GM19438 (cell line): ENCODE data around the gene MARCHF3.
"Not testable (repeated sequence)": the region's sequence is repeated elsewhere in the genome, so short reads cannot be mapped to it uniquely, and the experiment has no call there.

Source experiments
- ATAC-seq: cut with Tn5 transposase; IDR thresholded peaks from one replicate; pipeline ENCODE4 v1.9.1; 2021; ENCODE audit warnings: low read depth; ENCODE audit not compliant: unreplicated experiment

Gene MARCHF3

GRCh38 chr5:127014573-127014972, 15.8 kb downstream of the MARCHF3 start:
- peak; percentile 42 for ATAC-seq

- ATAC-seq, result no peak
Observed at GRCh38 chr5:127013407-127013806, 17.0 kb downstream of the MARCHF3 start.

DNA sequence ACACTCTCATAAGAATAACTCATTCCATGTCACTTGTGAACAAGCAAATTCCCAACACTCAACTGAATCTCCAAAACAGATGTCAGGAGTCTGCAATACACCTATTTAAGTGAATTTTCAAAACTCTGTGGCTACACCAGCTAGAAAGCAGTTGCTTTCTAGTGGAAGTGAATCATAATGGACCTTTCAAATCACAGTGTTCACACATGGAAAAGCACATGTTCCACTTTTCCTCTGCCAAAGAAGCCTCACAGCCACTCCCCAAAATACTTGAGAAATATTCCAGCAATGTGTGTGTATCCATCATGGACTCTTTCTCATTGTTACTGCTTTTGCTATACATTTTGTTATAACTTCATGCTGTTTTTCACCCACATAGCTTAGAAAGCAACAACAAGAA, 17.4 kb downstream of the MARCHF3 start:
- ATAC-seq, result no peak

- peak; percentile 73 for ATAC-seq
Observed at GRCh38 chr5:127011961-127012644, 18.3 kb downstream of the MARCHF3 start.

GRCh38 chr5:127011153-127011552, 19.2 kb downstream of the MARCHF3 start:
- no peak for ATAC-seq

DNA sequence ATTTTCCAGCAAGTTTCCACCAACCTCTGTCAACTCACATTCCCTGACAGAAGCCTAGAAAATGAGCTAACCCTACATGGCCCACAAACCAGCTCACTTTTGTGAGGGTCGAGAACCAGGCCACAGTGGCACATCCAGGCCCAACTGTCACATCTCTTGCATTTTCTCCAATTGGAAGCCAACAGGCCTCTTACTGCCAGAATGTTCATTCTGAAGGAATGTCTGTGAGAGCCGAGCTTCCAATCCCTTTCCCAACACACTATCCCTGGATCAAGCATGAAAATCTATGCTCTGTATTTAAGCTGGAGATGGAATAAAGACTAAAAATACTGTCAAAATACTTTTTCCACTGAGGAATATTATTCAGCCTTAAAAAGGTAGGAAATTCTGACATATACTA, 20.0 kb downstream of the MARCHF3 start:
- no peak for ATAC-seq

- no peak for ATAC-seq
Observed at GRCh38 chr5:127009784-127010183, 20.6 kb downstream of the MARCHF3 start.

- ATAC-seq, result no peak
Observed at GRCh38 chr5:127008300-127008975, 21.9 kb downstream of the MARCHF3 start.

- ATAC-seq, result no peak
Observed at GRCh38 chr5:127007522-127007921, 22.8 kb downstream of the MARCHF3 start.

- ATAC-seq, result no peak
Observed at GRCh38 chr5:127006744-127007143, 23.6 kb downstream of the MARCHF3 start.

DNA sequence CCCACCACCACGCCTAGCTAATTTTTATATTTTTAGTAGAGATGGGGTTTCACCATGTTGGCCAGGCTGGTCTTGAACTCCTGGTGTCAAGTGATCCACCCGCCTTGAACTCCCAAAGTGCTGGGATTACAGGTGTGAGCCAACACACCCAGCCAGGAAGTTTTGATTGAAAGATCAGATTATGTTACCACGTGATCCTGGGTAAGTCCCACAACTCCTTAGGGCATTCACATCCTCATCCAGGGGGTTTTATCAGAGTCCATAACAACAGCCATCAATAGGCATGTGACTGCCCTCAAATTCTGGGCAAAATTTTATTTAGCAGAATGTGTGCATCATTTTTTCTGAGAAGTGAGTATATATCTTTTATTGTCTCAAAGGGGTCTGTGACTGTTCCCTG, 25.1 kb downstream of the MARCHF3 start:
- not testable (repeated sequence) for ATAC-seq

DNA sequence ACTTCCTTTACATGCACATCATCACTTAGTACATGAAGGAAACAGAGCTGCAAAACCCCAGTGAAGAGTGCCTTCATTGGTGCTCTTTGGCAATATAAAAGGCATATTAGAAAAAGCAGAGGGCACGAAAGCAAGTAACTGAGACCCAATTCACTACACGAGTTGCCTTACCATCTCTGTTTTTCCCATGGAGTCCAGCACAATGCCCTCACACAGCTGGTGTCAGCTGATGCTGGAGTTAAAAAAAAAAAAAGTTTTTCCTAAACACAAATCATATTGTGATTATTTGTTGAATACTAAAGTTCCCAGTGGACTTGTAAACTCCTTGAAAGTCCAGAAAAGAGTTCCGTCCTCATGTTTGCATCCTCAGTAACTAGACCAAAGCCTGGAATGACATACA, 25.6 kb downstream of the MARCHF3 start:
- ATAC-seq, result no peak

- ATAC-seq, result no peak
Observed at GRCh38 chr5:127003798-127004495, 26.4 kb downstream of the MARCHF3 start.

DNA sequence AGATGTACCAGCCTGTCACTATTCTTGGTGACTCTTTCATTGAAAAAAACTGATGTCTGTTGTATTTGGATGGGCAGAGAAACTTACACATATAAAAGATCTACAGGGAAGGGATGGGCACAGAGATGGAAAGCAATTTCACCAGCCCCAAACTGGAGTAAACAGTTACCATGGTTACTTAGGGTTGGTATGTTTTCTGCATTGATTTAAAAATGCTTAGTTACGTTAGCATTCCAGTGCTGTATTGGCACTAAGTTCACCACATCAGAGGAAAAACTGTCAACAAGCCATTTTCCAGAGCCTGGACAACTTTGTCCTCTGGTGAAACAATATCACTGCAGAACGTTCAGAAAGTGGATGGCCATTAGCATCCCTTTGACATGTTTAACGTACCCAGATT, 28.0 kb downstream of the MARCHF3 start:
- ATAC-seq, result no peak

- ATAC-seq, result no peak
Observed at GRCh38 chr5:127001621-127002296, 28.6 kb downstream of the MARCHF3 start.

GRCh38 chr5:126998895-126999570, 31.3 kb downstream of the MARCHF3 start:
- ATAC-seq, result no peak

DNA sequence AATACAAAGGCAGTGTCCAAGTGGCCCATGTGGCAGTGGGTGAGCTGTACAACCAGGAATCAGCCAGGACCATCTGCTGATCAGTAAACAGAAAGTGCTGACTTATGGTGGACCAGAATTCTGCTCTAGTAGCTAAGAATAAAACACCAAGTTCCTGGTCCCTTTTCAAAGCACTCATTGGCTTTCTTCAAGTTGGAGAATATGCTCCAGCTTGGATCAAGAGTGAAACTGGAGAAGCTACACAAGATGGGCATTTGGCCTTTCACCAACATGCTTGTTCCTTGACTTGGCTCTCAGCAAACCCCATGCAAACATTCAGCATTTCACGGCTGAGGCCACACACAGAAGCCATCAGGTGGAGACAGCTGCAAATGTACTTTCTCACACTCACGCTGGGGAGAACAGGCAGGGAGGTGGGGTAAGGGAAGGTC, 32.1 kb downstream of the MARCHF3 start:
- ATAC-seq, result peak; percentile 90

DNA sequence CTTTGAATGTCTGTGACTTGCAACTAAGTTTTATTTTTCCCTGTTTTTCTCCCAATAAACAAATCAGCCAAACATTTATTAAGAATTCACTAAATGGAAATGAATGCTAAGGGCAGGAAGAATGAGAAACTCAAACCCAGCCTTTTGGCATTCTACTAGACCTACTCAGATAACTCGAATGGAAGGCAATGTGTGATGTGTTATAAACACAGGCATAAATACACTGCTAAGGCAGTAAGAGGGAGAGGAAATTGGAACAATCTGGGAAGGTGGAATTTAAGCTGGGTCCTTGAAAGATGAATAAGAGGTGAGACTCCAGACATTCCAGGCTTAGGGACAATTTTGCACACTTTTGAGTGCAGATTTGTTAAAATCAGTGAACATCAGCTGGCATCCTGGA, 34.7 kb downstream of the MARCHF3 start:
- ATAC-seq, result no peak

DNA sequence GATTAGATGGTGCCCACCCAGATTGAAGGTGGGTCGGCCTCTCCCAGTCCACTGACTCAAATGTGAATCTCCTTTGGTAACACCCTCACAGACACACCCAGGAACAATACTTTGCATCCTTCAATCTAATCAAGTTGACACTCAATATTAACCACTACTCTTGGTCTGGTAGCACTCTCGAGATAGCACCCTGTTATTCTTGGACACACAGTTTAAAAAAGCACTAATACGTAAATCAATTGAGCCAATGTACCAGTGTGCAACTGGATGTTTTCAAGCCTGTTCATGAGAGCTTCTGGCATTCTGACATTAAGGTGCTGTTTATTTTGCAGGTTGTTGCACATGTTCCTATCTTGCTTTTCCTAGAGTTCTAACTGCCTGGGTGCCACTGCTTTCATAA, 35.3 kb downstream of the MARCHF3 start:
- ATAC-seq, result no peak

GRCh38 chr5:126994485-126994884, 35.9 kb downstream of the MARCHF3 start:
- ATAC-seq, result no peak
